ENCODE data around the gene MRPL42. TPM values are rescaled to one million over a fixed set of nuclear protein-coding genes. Genes with fewer than 3 reads are reported as not detected.

The MRPL42 gene
- total RNA-seq, 1 donor from 2014 or later = 93.2 TPM

DNA sequence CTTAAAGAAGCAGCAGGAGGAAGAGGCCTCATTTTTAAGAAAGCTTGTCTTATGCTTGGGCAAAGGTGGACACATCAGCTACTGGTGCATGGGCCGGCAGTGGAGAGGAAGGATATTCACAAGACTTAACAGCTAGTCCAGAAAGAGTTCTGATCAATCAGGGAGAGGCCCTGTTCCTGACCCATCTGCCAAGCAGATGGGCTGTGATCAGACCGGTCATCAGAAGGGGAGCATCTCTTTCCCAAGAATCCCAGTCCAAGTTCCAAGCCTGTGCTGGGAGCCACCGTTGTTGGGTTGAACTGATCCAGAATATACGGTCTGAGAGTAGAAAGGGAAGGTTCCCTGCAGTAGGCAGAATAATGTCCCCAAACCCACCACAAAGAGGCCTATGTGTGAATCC is 72.5 kb downstream of the MRPL42 start:
- no peak overlapping the region for H3K4me3 ChIP-seq (ENCODE audit: low read depth, low read length)
- no peak for DNase-seq (ENCODE audit: low read depth)
- TF ChIP-seq, protein P1, sequence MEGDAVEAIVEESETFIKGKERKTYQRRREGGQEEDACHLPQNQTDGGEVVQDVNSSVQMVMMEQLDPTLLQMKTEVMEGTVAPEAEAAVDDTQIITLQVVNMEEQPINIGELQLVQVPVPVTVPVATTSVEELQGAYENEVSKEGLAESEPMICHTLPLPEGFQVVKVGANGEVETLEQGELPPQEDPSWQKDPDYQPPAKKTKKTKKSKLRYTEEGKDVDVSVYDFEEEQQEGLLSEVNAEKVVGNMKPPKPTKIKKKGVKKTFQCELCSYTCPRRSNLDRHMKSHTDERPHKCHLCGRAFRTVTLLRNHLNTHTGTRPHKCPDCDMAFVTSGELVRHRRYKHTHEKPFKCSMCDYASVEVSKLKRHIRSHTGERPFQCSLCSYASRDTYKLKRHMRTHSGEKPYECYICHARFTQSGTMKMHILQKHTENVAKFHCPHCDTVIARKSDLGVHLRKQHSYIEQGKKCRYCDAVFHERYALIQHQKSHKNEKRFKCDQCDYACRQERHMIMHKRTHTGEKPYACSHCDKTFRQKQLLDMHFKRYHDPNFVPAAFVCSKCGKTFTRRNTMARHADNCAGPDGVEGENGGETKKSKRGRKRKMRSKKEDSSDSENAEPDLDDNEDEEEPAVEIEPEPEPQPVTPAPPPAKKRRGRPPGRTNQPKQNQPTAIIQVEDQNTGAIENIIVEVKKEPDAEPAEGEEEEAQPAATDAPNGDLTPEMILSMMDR (conservative IDR thresholded peaks at IDR 0.05; ENCODE audit: low read depth, low read length) = no peak

DNA sequence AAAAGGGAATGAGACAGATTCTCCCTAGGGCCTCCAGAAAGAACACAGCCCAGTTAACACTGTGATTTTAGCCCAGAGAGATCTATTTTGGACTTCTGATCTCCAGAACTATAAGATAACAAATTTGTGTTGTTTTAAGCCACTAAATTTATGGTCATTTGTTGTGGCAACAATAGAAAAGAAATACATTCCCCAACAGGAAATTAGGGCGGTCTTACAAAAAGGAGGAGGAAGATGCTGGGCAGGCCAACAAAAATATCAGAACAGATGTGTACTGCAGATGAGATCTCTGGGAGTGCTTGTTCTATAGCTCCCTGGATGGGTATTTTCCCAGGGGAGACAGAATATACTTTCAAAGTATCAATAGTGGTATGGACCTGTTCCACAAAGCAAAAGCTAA is 73.2 kb downstream of the MRPL42 start:
- no peak for DNase-seq (ENCODE audit: low read depth)
- TF ChIP-seq, protein P1 (conservative IDR thresholded peaks at IDR 0.05; ENCODE audit: low read depth, low read length) = no peak
- no peak overlapping the region for H3K4me3 ChIP-seq (ENCODE audit: low read depth, low read length)

DNA sequence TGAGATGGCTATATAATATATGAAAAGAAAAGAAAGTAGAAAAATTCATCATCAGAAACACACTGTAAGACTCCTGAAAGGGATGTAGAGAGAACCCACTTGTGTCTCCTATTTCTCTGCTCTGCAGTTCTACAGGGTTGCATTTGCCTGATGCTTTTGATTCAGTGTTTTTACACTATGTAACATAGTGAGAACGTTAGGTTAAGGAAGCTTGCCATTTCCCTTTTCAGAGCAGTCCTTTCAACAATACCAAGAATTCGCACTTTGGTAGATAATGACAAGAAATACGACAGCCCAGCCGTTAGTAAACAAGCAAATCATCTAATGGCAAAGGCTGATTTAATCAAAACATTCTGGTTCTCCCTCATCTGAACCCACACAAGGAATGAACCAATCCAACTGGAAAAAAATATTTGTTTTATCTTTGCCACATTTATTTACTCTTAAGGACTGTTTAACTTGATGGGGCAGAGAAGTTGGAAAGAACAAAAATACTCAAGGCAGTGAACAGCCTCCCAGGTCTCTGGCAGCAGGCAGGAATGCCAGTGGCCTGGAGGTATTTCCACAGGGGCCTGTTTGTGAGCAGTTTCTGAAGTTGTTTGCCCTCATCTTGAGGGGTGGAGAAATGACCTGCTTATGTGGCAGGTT is 74.4 kb downstream of the MRPL42 start:
- TF ChIP-seq, protein P1 (conservative IDR thresholded peaks at IDR 0.05; ENCODE audit: low read depth, low read length) = no peak
- DNase-seq (ENCODE audit: low read depth) = no peak
- H3K4me3 ChIP-seq (ENCODE audit: low read depth, low read length) = no peak overlapping the region

DNA sequence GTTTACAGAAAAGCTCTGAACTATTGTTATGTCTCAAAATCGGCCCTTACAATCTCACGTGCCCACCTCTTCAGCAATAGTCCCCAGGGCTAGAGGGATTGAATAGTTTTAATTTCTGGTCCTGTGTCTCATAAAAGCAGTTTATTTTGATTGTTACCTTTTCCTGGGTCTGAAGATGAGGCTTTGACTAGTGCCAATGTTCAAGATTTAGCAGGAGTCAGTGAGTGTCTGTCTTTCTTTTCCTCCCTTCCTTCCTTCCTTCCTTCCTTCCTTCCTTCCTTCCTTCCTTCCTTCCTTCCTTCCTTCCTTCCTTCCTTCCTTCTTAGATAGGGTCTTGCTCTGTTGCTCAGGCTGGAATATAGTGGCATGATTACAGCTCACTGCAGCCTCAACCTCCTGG is 80.5 kb downstream of the MRPL42 start:
- no peak overlapping the region for H3K4me3 ChIP-seq (ENCODE audit: low read depth, low read length)
- TF ChIP-seq, protein P1 (conservative IDR thresholded peaks at IDR 0.05; ENCODE audit: low read depth, low read length) = no peak
- no peak for DNase-seq (ENCODE audit: low read depth)

DNA sequence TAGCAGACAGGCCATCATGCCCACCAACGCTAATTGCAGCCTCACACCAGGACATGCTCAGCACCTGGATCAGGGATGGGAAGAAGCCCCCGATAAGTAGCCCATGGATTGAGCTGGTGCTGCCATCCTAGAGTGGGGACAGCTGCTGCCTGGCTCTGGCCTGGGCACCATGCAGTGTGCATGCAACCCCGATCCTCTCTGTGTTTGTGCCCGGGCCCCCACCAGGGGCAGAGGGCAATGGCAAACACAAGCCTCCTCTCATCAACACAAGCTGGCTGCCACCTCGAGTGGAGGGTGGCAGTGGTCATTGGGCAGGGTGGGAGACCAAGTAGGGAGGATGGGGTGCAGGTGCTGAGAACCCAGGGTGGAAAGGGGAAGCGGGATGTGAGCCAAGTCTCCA is 81.9 kb downstream of the MRPL42 start:
- TF ChIP-seq, protein P1 (conservative IDR thresholded peaks at IDR 0.05; ENCODE audit: low read depth, low read length) = no peak
- no peak overlapping the region for H3K4me3 ChIP-seq (ENCODE audit: low read depth, low read length)
- DNase-seq (ENCODE audit: low read depth) = no peak

DNA sequence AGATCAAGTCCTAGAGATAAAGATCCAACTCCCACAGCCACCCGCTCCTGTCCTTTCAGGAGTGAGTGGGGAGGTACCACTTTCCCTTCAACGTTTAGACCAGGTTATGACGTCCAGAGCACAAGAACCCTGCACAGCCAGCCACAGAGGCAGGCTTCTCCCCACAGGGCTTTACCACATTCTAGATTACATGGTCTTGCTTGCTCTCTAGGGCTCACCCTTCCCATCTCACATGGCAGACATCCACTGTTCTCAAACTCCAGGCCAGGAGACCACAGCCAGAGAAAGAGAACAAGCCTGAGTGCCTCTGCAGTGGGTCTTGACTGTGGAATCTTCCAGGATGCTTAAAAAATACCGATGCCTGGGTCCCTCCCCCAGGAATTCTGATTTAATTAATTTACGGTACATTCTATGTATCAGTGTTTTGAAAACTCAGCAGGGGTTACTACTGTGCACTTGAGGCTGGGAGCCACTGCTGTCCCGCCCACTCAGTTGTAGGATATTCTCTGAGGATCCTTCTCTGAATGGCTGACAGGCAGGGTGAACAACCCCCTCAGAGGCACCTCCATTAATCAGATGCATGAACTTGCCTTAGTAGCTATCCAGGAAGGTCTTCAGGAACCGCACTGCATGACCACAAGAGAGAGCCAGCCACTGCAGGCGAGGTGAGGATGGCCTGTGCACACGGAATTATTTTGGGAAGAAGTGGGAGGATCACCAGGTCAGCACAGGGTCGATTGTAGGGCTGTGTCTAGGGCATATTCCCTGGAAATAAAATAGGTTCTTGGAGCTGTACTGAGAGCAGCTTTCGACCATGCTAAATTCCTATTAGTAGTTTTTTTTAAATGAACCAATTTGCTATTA is 83.7 kb downstream of the MRPL42 start:
- no peak overlapping the region for H3K4me3 ChIP-seq (ENCODE audit: low read depth, low read length)
- TF ChIP-seq, protein P1 (conservative IDR thresholded peaks at IDR 0.05; ENCODE audit: low read depth, low read length) = no peak
- no peak for DNase-seq (ENCODE audit: low read depth)

All from epithelial cell of proximal tubule (primary cell).